ENCODE measurements around the gene TMEM59. TPM values are rescaled to one million over a fixed set of nuclear protein-coding genes. Genes with fewer than 3 reads are reported as not detected.

Gene TMEM59
- total and polyA plus RNA-seq, 5 experiments from 2014 or later = 198 to 670 (median 410) TPM

DNA sequence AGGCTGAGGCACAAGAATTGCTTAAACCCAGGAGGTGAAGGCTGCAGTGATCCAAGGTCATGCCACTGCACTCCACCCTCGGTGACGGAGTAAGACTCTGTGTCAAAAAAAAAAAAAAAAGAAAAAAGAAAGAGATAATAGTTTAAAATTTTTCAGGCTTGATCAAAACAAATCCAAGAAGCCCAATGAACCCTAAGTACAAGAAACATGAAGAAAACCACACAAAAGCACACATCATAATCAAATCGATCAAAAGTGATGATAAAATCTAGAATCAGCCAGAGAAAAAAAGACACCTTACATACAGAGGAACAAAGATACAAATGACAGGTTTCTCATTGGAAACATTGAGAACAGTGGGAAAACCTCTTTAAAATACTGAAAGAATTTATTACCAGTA lies 66.5 kb downstream of the TMEM59 start:
- Mint-ChIP-seq H3K4me3 (peak overlapping the region in 3 of 10 donors; percentile 8 to 26 (median 24)), H3K27ac (peak overlapping the region in 6 of 10 donors; percentile 11 to 45 (median 19)), H3K27me3 (peaks cover 0 to 1% (median 0%) of the 10 kb centered on the region in 5 donors), H3K9me3 (no peaks in the 10 kb centered on the region), H3K36me3 (no peaks in the 10 kb centered on the region), H3K4me1 (peaks cover 6 to 20% (median 13%) of the 10 kb centered on the region in 4 donors)
- DNase-seq (peak in 3 of 10 donors; percentile 5 to 30 (median 25)), ATAC-seq (peak; percentile 23 to 58)
- POLR2A ChIA-PET = no interaction called here

DNA sequence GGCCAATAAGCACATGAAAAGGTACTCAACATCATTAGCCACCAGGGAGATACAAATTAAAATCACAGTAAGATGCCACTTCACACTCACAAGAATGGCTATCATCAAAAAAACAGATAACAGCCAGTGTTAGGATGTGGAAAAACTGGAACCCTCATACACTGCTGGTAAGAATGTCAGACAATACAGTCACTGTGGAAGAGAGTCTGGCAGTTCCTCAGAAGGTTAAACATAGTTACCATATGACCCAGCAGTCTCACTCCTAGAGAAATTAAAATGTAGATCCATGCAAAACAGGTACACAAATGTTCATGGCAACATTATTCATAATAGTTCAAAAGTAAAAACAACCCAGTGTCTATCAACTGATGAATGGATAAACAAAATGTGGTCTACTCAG lies 68.3 kb downstream of the TMEM59 start:
- DNase-seq = no peak
- Mint-ChIP-seq H3K4me3 (no peak overlapping the region), H3K27me3 (peaks cover 0 to 4% (median 0%) of the 10 kb centered on the region in 5 donors), H3K27ac (no peak overlapping the region), H3K9me3 (no peaks in the 10 kb centered on the region), H3K4me1 (peaks cover 6 to 20% (median 13%) of the 10 kb centered on the region in 4 donors), H3K36me3 (no peaks in the 10 kb centered on the region)
- no peak for ATAC-seq
- POLR2A ChIA-PET = no interaction called here

DNA sequence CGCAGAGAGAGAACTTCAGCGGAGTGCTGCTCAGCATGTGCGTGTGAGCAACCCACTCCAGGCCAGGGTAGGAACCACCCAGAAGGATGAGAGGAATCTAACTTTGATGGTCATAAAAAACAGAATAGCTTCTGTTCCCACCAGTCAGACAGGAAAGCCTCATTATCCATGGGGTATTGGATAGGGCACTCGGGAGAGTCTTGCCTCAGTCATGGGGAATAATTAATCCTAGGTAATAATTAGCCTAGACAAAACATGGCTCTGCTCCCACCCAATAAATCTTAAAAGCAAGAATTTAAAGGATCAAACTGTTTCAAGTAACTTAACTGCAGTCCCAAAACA lies 70.3 kb downstream of the TMEM59 start:
- Mint-ChIP-seq H3K9me3 (no peaks in the 10 kb centered on the region), H3K27me3 (peaks cover 0 to 21% (median 1%) of the 10 kb centered on the region in 5 donors), H3K27ac (peak overlapping the region in 3 of 10 donors; percentile 40 to 70 (median 62)), H3K36me3 (no peaks in the 10 kb centered on the region), H3K4me1 (peaks cover 6 to 20% (median 12%) of the 10 kb centered on the region in 4 donors), H3K4me3 (no peak overlapping the region)
- POLR2A ChIA-PET = no interaction called here
- ATAC-seq (no peak), DNase-seq (no peak)

GRCh38 chr1:53982034-53982762 lies 70.8 kb downstream of the TMEM59 start:
- Mint-ChIP-seq H3K4me3 (no peak overlapping the region), H3K4me1 (peaks cover 6 to 20% (median 12%) of the 10 kb centered on the region in 4 donors), H3K27me3 (peaks cover 0 to 21% (median 1%) of the 10 kb centered on the region in 5 donors), H3K36me3 (no peaks in the 10 kb centered on the region), H3K9me3 (no peaks in the 10 kb centered on the region), H3K27ac (peak overlapping the region in 4 of 10 donors; percentile 18 to 70 (median 64))
- DNase-seq (no peak), ATAC-seq (no peak)
- POLR2A ChIA-PET = no interaction called here

DNA sequence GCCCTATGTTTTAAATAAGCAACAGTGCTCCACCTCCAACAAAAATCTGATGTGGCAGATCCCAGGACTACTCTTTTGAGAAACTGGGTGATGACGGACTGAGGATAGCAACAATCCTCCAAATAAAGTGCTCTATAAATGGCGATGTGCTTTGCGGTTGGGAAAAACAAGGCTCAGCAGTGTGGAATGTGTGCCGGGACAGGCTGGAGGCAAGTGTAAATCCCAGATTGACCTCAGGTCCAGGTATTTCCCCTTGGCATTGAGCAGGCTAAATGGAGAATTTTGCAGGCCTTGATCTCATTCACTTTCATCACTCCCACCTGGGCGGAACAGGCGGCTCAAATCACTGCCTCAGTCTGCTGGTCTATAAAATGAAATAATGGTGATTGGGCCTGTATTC lies 71.8 kb downstream of the TMEM59 start:
- Mint-ChIP-seq H3K27me3 (peaks cover 0 to 21% (median 1%) of the 10 kb centered on the region in 5 donors), H3K4me3 (no peak overlapping the region), H3K27ac (peak overlapping the region in 1 of 10 donors; percentile 62), H3K36me3 (no peaks in the 10 kb centered on the region), H3K4me1 (peaks cover 3 to 13% (median 5%) of the 10 kb centered on the region in 4 donors), H3K9me3 (no peaks in the 10 kb centered on the region)
- no peak for ATAC-seq
- POLR2A ChIA-PET = no interaction called here
- no peak for DNase-seq

DNA sequence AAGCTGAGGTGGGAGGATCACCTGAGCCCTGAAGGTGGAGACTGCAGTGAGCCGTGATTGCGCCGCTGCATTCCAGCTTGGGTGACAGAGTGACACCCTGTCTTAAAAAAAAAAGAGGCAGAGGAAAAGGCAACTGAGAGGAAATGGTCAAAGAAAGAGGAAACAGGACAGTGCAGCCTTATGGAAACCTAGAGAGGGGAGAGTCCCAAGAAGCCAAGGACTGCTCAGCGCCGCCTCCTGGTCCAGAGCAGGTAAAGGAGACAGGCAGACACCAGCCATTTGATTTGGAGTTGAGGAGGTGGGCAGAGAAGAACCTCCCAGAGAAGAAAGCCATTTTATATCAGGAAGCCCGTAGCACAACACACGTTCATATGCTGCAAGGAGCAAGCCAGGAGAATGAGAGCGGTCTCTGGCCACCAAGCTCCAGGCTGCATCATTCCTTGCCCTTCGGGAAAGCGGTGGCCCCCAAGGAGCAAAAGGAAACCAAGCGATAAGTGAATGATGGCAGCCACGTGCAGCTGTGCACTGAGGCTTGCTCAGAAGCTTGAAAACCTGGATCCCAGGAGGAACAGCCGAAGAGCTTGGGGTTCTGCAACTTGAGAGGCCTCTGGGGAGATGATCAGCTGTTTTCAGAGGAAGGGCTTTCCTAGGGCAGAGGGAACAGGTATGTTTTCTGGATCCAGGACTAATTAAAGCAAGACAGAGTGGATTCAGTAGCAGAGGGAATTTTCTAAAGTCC lies 73.1 kb downstream of the TMEM59 start:
- Mint-ChIP-seq H3K27ac (no peak overlapping the region), H3K36me3 (peaks cover 0 to 5% (median 2%) of the 10 kb centered on the region in 3 donors), H3K4me1 (peaks cover 0 to 1% (median 0%) of the 10 kb centered on the region in 4 donors), H3K4me3 (no peak overlapping the region), H3K9me3 (no peaks in the 10 kb centered on the region), H3K27me3 (peaks cover 0 to 21% (median 1%) of the 10 kb centered on the region in 5 donors)
- POLR2A ChIA-PET = no interaction called here
- DNase-seq = no peak
- no peak for ATAC-seq

Small RNAs within 50 kb of the gene (microRNA-seq; reads per million reads assigned to microRNA genes)
- 7.2 reads per million, percentile 21 among the genes with 10 or more reads in this experiment for gene MIR4781 (ENCODE audit: borderline microRNAs expressed)

Other genes with a start within 250 kb of the TMEM59 start
- gene NDC1, start 214.9 kb downstream of the TMEM59 start, total RNA-seq = 10 to 100 TPM; 14.7 to 15.0 TPM
- gene NDC1, start 214.9 kb downstream of the TMEM59 start, polyA plus RNA-seq = 1 to 10 TPM; 5.8 to 6.4 (median 6.3) TPM
- 10 to 100 TPM; 13.6 to 16.2 TPM for gene YIPF1, start 163.4 kb downstream of the TMEM59 start, total RNA-seq
- 10 to 100 TPM; 22.3 to 25.6 (median 24.2) TPM for gene YIPF1, start 163.4 kb downstream of the TMEM59 start, polyA plus RNA-seq
- gene DIO1, start 159.0 kb downstream of the TMEM59 start, total RNA-seq = not detected
- not detected for gene DIO1, start 159.0 kb downstream of the TMEM59 start, polyA plus RNA-seq
- 10 to 100 TPM; 43.2 to 47.5 TPM for gene IFT25, start 107.5 kb downstream of the TMEM59 start, total RNA-seq
- 10 to 100 TPM; 34.9 to 53.7 (median 46.8) TPM for gene IFT25, start 107.5 kb downstream of the TMEM59 start, polyA plus RNA-seq
- 1 to 10 TPM; 7.8 to 9.8 TPM for gene LRRC42, start 106.9 kb downstream of the TMEM59 start, total RNA-seq
- 10 to 100 TPM in 1 of 3 donors, 1 to 10 TPM in 2; 9.1 to 10.5 (median 9.1) TPM for gene LRRC42, start 106.9 kb downstream of the TMEM59 start, polyA plus RNA-seq
- not detected for gene LDLRAD1, start 35.0 kb downstream of the TMEM59 start, total RNA-seq
- not detected for gene LDLRAD1, start 35.0 kb downstream of the TMEM59 start, polyA plus RNA-seq
- gene TCEANC2, start 404 bp upstream of the TMEM59 start, total RNA-seq = 10 to 100 TPM; 13.2 to 13.6 TPM
- 1 to 10 TPM; 5.5 to 7.2 (median 6.6) TPM for gene TCEANC2, start 404 bp upstream of the TMEM59 start, polyA plus RNA-seq
- gene CDCP2, start 99.8 kb upstream of the TMEM59 start, total RNA-seq = under 1 TPM in 1 of 2 experiments, not detected in 1; 0.16 TPM
- not detected for gene CDCP2, start 99.8 kb upstream of the TMEM59 start, polyA plus RNA-seq
- 10 to 100 TPM in 1 of 2 experiments, 1 to 10 TPM in 1; 8.3 to 10.5 TPM for gene CYB5RL, start 146.8 kb upstream of the TMEM59 start, total RNA-seq
- 1 to 10 TPM; 2.4 to 4.0 (median 2.5) TPM for gene CYB5RL, start 146.8 kb upstream of the TMEM59 start, polyA plus RNA-seq
- 10 to 100 TPM; 34.1 to 34.8 TPM for gene MRPL37, start 147.0 kb upstream of the TMEM59 start, total RNA-seq
- gene MRPL37, start 147.0 kb upstream of the TMEM59 start, polyA plus RNA-seq = 10 to 100 TPM; 51.9 to 57.5 (median 53.9) TPM

Measured in naive thymus-derived CD8-positive, alpha-beta T cell (primary cell).